B cell (primary cell): ENCODE data around the gene P2RX5. TPM values are rescaled to one million over a fixed set of nuclear protein-coding genes. Genes with fewer than 3 reads are reported as not detected.

Experiments
- ATAC-seq: fragments of 200-7000 bp; cut with Tn5 transposase; one replicate; pipeline ENCODE4 v1.10.0; 2021; ENCODE audit warnings: low read depth, mild to moderate bottlenecking, moderate number of reproducible peaks, moderate library complexity
- CTCF ChIA-PET: fragments of 350-600 bp; sonication (Branson Sonifier 250); formaldehyde crosslinking; loops from one replicate; lab custom pipeline; 2021; ENCODE audit warnings: antibody characterized with exemption, inconsistent platforms; lab: Charles Lee
- POLR2A ChIA-PET: fragments of 350-600 bp; sonication (Branson Sonifier 250); formaldehyde crosslinking; loops from one replicate; lab custom pipeline; 2021; ENCODE audit warnings: antibody characterized with exemption; lab: Charles Lee
- DNase-seq: peaks from one replicate; pipeline ENCODE4 v3.0.0; 2013
- H2AFZ ChIP-seq: 2 replicates; pipeline ENCODE4 v1.6.1; 2012; ENCODE audit warnings: mild to moderate bottlenecking, low read depth, low read length; ENCODE audit not compliant: insufficient read depth, poor library complexity, severe bottlenecking
- H3K27ac ChIP-seq, 2 donors: 1 replicate in 1 of 2; 2 replicates in 1 of 2; pipeline ENCODE4 v1.5.1; 2012 to 2013; ENCODE audit warnings: low read length in 2 of 2, mild to moderate bottlenecking in 2 of 2, moderate library complexity in 1 of 2
- H3K27me3 ChIP-seq, 4 experiments: fragments of 200-600 bp in 1 of 4; sonication (generic) in 1 of 4; replicated peaks in 1 of 4; 1 replicate in 2 of 4; 2 replicates in 2 of 4; pipeline versions ENCODE4 v1.6.1 to v1.7.0; 2013 to 2016; ENCODE audit warnings: low read length in 3 of 4, mild to moderate bottlenecking in 2 of 4, mixed read lengths in 1 of 4, moderate library complexity in 1 of 4; ENCODE audit not compliant: insufficient read depth in 4 of 4, control insufficient read depth in 3 of 4; ENCODE audit errors: control extremely low read depth in 1 of 4
- H3K36me3 ChIP-seq, 2 experiments: replicated peaks in 1 of 2; 1 replicate in 1 of 2; 2 replicates in 1 of 2; pipeline versions ENCODE4 v1.6.1 to v1.7.1; 2013; ENCODE audit warnings: low read length in 1 of 2; ENCODE audit not compliant: insufficient read depth in 2 of 2, control insufficient read depth in 1 of 2; ENCODE audit errors: control extremely low read depth in 1 of 2, extremely low read depth in 1 of 2
- H3K4me1 ChIP-seq, 2 donors: fragments of 200-600 bp in 1 of 2; sonication (generic) in 1 of 2; 1 replicate in 1 of 2; 2 replicates in 1 of 2; pipeline versions ENCODE4 v1.5.1 to v1.6.1; 2013 to 2017; ENCODE audit warnings: low read length in 2 of 2; ENCODE audit not compliant: control insufficient read depth in 2 of 2, insufficient read depth in 2 of 2
- H3K4me2 ChIP-seq: replicated peaks from 2 replicates; pipeline ENCODE3; 2012; ENCODE audit warnings: mild to moderate bottlenecking, low read depth, low read length; ENCODE audit not compliant: poor library complexity, severe bottlenecking
- H3K4me3 ChIP-seq, 5 experiments: fragments of 200-600 bp in 1 of 5; sonication (generic) in 1 of 5; 1 replicate in 3 of 5; 2 replicates in 2 of 5; pipeline versions ENCODE4 v1.5.1 to v1.7.0; 2011 to 2016; ENCODE audit warnings: low read length in 4 of 5, mild to moderate bottlenecking in 4 of 5, low read depth in 2 of 5, control low read depth in 1 of 5, moderate library complexity in 1 of 5; ENCODE audit not compliant: insufficient read depth in 1 of 5; ENCODE audit errors: control extremely low read depth in 1 of 5, extremely low read depth in 1 of 5
- H3K79me2 ChIP-seq: fragments of 200-600 bp; sonication (generic); one replicate; pipeline ENCODE4 v1.6.0; 2016; ENCODE audit warnings: low read length; ENCODE audit not compliant: control insufficient read depth, insufficient read depth
- H3K9ac ChIP-seq: fragments of 200-600 bp; sonication (generic); 2 replicates; pipeline ENCODE4 v1.6.1; 2017; ENCODE audit warnings: mild to moderate bottlenecking, low read length, moderate library complexity
- H3K9me3 ChIP-seq, 3 donors: one replicate each; pipeline versions ENCODE4 v1.6.1 to v1.7.1; 2013; ENCODE audit warnings: low read length in 2 of 3; ENCODE audit not compliant: control insufficient read depth in 2 of 3, insufficient read depth in 1 of 3; ENCODE audit errors: control extremely low read depth in 1 of 3
- H4K20me1 ChIP-seq: 2 replicates; pipeline ENCODE4 v1.6.0; 2012; ENCODE audit warnings: mild to moderate bottlenecking, low read length; ENCODE audit not compliant: insufficient read depth, control insufficient read depth, poor library complexity, severe bottlenecking
- H3K27ac Mint-ChIP-seq: one replicate; pipeline ENCODE4 v1.8.0; 2021; ENCODE audit warnings: mixed read lengths
- H3K27me3 Mint-ChIP-seq: one replicate; pipeline ENCODE4 v1.8.0; 2021; ENCODE audit warnings: mixed read lengths
- H3K4me1 Mint-ChIP-seq: one replicate; pipeline ENCODE4 v1.8.0; 2021; ENCODE audit warnings: mixed read lengths
- H3K4me3 Mint-ChIP-seq: one replicate; pipeline ENCODE4 v1.8.0; 2021; ENCODE audit warnings: mixed read lengths
- H3K9me3 Mint-ChIP-seq: one replicate; pipeline ENCODE4 v1.8.0; 2022; ENCODE audit warnings: mixed read lengths; ENCODE audit not compliant: insufficient read depth
- EZH2 ChIP-seq: IDR thresholded peaks from 2 replicates; pipeline ENCODE4 v1.6.1; 2012; ENCODE audit warnings: borderline replicate concordance, low read depth, mild to moderate bottlenecking, moderate library complexity, low read length; ENCODE audit not compliant: insufficient read depth, poor library complexity, severe bottlenecking
- WGBS: methylation state at CpG from one replicate; pipeline ENCODE4 v1.1.5; 2013; ENCODE audit warnings: missing lambda C conversion rate; ENCODE audit not compliant: insufficient coverage; 5-methylcytosine and 5-hydroxymethylcytosine counted together
- intact Hi-C: fragments of 100-400 bp; cut with micrococcal nuclease; formaldehyde crosslinking; loops from one replicate; pipeline ENCODE4 v1.10.0; 2022
- polyA minus RNA-seq: library from RNA; depleted of rRNA, polyadenylated mRNA; stranded (reverse); fragments of >200 nt; gene quantifications from 2 replicates; pipeline ENCODE4 v1.2.3, GENCODE V29; 2012
- polyA plus RNA-seq: library from polyadenylated mRNA; depleted of rRNA; stranded (reverse); fragments of >200 nt; gene quantifications from 2 replicates; pipeline ENCODE4 v1.2.3, GENCODE V29; 2012
- total RNA-seq, 2 donors: library from RNA; stranded (reverse); fragments of 120-200 nt in 1 of 2; gene quantifications; 1 replicate in 1 of 2; 2 replicates in 1 of 2; pipeline versions ENCODE4 v1.2.3 to v1.2.4, GENCODE V29; 2013 to 2022
- TF ChIP-seq, protein P1 (sequence below): fragments of 200-600 bp; IDR thresholded peaks from one replicate; pipeline ENCODE4 v1.8.0; 2022; ENCODE audit warnings: antibody characterized with exemption, mild to moderate bottlenecking

Gene P2RX5
- total RNA-seq (405 and 410 TPM in 2 replicates), polyA plus RNA-seq (436 and 745 TPM in 2 replicates), polyA minus RNA-seq (365 and 377 TPM in 2 replicates)
- total RNA-seq (2013), result 405 TPM

DNA sequence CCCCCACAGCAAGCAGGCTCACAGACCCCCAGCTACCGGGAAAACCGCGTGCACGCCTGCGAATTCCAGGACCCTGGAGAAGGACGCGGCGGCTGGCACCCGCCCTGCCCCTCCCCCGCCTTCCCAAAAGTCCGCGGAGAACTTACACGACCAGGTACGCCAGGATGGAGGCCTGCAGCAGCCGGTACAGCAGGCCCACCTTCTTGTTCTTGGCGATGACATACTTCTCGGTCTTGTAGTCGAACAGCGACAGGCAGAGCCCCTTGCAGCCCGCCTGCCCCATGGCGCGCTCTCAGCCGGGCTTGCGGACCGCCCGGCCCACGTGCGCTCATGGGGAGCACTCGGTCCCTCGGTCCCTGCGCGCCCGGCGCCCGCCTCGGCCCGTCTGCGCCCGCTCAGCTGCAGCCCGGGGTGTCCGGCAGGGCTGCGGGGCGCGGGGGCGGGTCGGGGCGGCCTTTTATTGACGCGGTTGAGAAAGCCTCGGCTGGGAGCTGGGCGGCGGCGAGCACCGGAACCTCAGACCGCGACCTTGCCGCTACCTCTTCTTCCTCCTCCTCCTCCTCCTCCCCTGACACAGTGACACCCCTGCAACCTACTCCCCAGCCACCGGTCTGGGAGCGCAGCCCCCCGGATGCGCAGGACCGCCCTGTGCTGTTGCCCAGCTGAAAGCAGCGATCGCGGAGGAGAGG is at the start of gene P2RX5:
Gene P2RX5, minus strand, starts transcription at position 433 of the 689 bp plus-strand sequence. Its CDS starts 150 bp downstream, at position 283.
- Histone ChIP-seq H3K79me2 (peaks cover 56% of the 10 kb centered on the region), H3K36me3 (peaks cover 0 to 17% of the 10 kb centered on the region in 2 experiments), H3K27ac (peak within 1 kb of the TSS; percentile 76 to 91), H3K4me1 (peaks cover 35 to 65% of the 10 kb centered on the region in 2 donors), H3K9me3 (peaks cover 0 to 8% (median 6%) of the 10 kb centered on the region in 3 donors), H3K4me3 (peak within 1 kb of the TSS; percentile 58 to 93 (median 83)), H3K27me3 (no peaks in the 10 kb centered on the region), H2AFZ (peak within 1 kb of the TSS; percentile 64), H3K9ac (peak within 1 kb of the TSS; percentile 77), H4K20me1 (peaks cover 27% of the 10 kb centered on the region), H3K4me2 (peak within 1 kb of the TSS; percentile 80)
- ChIA-PET CTCF (interaction anchor here (0.6 to 5.0 kb wide), 16 partner anchors 11 to 668 kb away, joined by 3 to 52 read pairs (median 6); partner anchors contain the start of gene HASPIN), POLR2A (interaction anchor here (0.5 to 6.4 kb wide), 14 partner anchors 11 to 693 kb away, joined by 3 to 63 read pairs (median 4); partner anchors contain the start of gene HASPIN)
- Mint-ChIP-seq H3K4me3 (peak within 1 kb of the TSS; percentile 100), H3K27ac (peak within 1 kb of the TSS; percentile 99), H3K4me1 (peaks cover 61% of the 10 kb centered on the region), H3K27me3 (no peaks in the 10 kb centered on the region), H3K9me3 (no peaks in the 10 kb centered on the region)
- DNase-seq (peak; percentile 80), ATAC-seq (peak; percentile 52)
- TF ChIP-seq, protein P1, sequence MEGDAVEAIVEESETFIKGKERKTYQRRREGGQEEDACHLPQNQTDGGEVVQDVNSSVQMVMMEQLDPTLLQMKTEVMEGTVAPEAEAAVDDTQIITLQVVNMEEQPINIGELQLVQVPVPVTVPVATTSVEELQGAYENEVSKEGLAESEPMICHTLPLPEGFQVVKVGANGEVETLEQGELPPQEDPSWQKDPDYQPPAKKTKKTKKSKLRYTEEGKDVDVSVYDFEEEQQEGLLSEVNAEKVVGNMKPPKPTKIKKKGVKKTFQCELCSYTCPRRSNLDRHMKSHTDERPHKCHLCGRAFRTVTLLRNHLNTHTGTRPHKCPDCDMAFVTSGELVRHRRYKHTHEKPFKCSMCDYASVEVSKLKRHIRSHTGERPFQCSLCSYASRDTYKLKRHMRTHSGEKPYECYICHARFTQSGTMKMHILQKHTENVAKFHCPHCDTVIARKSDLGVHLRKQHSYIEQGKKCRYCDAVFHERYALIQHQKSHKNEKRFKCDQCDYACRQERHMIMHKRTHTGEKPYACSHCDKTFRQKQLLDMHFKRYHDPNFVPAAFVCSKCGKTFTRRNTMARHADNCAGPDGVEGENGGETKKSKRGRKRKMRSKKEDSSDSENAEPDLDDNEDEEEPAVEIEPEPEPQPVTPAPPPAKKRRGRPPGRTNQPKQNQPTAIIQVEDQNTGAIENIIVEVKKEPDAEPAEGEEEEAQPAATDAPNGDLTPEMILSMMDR, result no peak
- no peak for TF ChIP-seq EZH2
- WGBS, result under 1% methylated on average over 48 of the region's 65 CpGs
- intact Hi-C loops, result loop anchor here (1.0 kb wide), 1 partner anchor 27 kb away; the partner anchor contains the start of gene HASPIN

DNA sequence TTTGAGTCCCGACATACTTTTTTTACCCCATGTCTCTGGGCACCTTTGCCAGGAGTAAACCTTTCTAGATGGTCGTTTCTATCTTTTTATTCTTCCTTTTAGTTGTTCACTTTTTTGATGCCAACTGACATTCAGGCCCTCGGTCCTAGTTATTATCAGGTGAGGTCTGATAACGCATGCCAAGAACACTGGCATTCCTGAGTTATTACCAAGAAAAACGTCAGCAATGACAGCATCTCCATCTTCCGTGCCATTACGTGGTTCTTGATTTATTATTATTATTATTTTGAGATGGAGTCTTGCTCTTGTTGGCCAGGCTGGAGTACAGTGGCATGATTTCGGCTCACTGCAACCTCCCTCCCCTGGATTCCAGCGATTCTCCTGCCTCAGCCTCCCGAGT is 49.1 kb upstream of the P2RX5 start:
- ATAC-seq, result no peak
- CTCF ChIA-PET, result interaction anchor here (3.6 kb wide), 1 partner anchor 7 kb away, joined by 21 read pairs; no protein-coding TSS in a partner anchor
- Histone ChIP-seq H3K27me3 (no peaks in the 10 kb centered on the region), H2AFZ (no peak overlapping the region), H3K4me3 (no peak overlapping the region), H3K79me2 (no peaks in the 10 kb centered on the region), H4K20me1 (no peaks in the 10 kb centered on the region), H3K36me3 (no peaks in the 10 kb centered on the region), H3K4me1 (peaks cover 7 to 14% of the 10 kb centered on the region in 2 donors), H3K9me3 (peaks cover 0 to 9% (median 0%) of the 10 kb centered on the region in 3 donors), H3K27ac (no peak overlapping the region), H3K4me2 (no peak overlapping the region), H3K9ac (no peak overlapping the region)
- no peak for DNase-seq
- intact Hi-C loops, result no loop called here
- Mint-ChIP-seq H3K27ac (no peak overlapping the region), H3K27me3 (no peaks in the 10 kb centered on the region), H3K4me1 (peaks cover 20% of the 10 kb centered on the region), H3K9me3 (no peaks in the 10 kb centered on the region), H3K4me3 (no peak overlapping the region)
- POLR2A ChIA-PET, result no interaction called here
- 94% methylated on average over 6 of the region's 10 CpGs for WGBS
- TF ChIP-seq, protein P1, result no peak
- TF ChIP-seq EZH2, result no peak
